Transverse colon (tissue), 4 donors: ENCODE data around the gene TMEM175. TPM values are rescaled to one million over a fixed set of nuclear protein-coding genes. Genes with fewer than 3 reads are reported as not detected.

Experiments
- DNase-seq: peaks from one replicate; pipeline ENCODE4 v3.0.0-alpha.2; 2019
- H3K27ac ChIP-seq, 4 donors: fragments of 200-600 bp; sonication (generic); 2 replicates each; pipeline ENCODE4 v1.5.1; 2016 to 2018; ENCODE audit warnings: inconsistent platforms in 4 of 4
- H3K27me3 ChIP-seq: fragments of 200-600 bp; sonication (generic); 2 replicates; pipeline ENCODE4 v1.5.1; 2017; ENCODE audit warnings: inconsistent platforms
- H3K36me3 ChIP-seq, 4 donors: fragments of 200-600 bp; sonication (generic); 2 replicates each; pipeline ENCODE4 v1.5.1; 2017 to 2019; ENCODE audit warnings: inconsistent platforms in 4 of 4
- H3K4me1 ChIP-seq, 4 donors: fragments of 200-600 bp; sonication (generic); 2 replicates each; pipeline ENCODE4 v1.5.1; 2017 to 2020; ENCODE audit warnings: inconsistent platforms in 4 of 4
- H3K4me3 ChIP-seq, 4 donors: fragments of 200-600 bp; sonication (generic); 1 replicate in 1 of 4; 2 replicates in 3 of 4; pipeline versions ENCODE4 v1.5.1 to v1.6.1; 2017 to 2019; ENCODE audit warnings: inconsistent platforms in 4 of 4
- H3K9me3 ChIP-seq, 2 donors: fragments of 200-600 bp; sonication (generic); 2 replicates each; pipeline ENCODE4 v1.5.1; 2017 to 2019; ENCODE audit warnings: inconsistent platforms in 2 of 2
- EP300 ChIP-seq: sonication (generic); formaldehyde crosslinking; IDR thresholded peaks from one replicate; pipeline ENCODE4 v1.6.1; 2017; ENCODE audit warnings: antibody characterized with exemption, low read depth
- POLR2A ChIP-seq: fragments of 450-650 bp; IDR thresholded peaks from one replicate; pipeline ENCODE4 v1.6.1; 2016; ENCODE audit warnings: antibody characterized with exemption, mild to moderate bottlenecking, moderate library complexity
- POLR2AphosphoS5 ChIP-seq, 3 donors: sonication (generic); formaldehyde crosslinking; IDR thresholded peaks; one replicate each; pipeline ENCODE4 v1.6.1; 2016; ENCODE audit warnings: antibody characterized with exemption in 3 of 3
- WGBS, 2 donors: methylation state at CpG; one replicate each; pipeline ENCODE4 v1.1.5; 2018; ENCODE audit warnings: low coverage in 1 of 2; 5-methylcytosine and 5-hydroxymethylcytosine counted together
- in situ Hi-C, 4 donors: fragments of 200-750 bp; cut with MboI; loops; one replicate each; pipeline versions ENCODE4 v1.15.0 to v1.15.1; 2017; ENCODE audit warnings: low sequenced_read_pairs in 3 of 4, low pct_ligation_motif_present in 1 of 4, low pct_unique_long_range_greater_than_20kb in 1 of 4
- intact Hi-C: fragments of 100-400 bp; cut with DNase I; formaldehyde crosslinking; loops from one replicate; pipeline ENCODE4 v1.15.1; 2023; ENCODE audit warnings: low total_unique reads
- total RNA-seq, 4 donors: library from RNA; depleted of rRNA; stranded (reverse); fragments of >200 nt; gene quantifications; one replicate each; pipeline ENCODE4 v1.1.0, GENCODE V29; 2016
- TF ChIP-seq, protein P1 (sequence below), 5 experiments: fragments of 200-600 bp in 3 of 5; fragments of 450-650 bp in 2 of 5; sonication (generic) in 3 of 5; IDR thresholded peaks; 1 replicate in 2 of 5; 2 replicates in 3 of 5; pipeline ENCODE4 v1.5.1; 2016 to 2017; ENCODE audit warnings: antibody characterized with exemption in 5 of 5, inconsistent platforms in 3 of 5, mild to moderate bottlenecking in 2 of 5, moderate library complexity in 1 of 5

The TMEM175 gene
- total RNA-seq, 4 donors from 2014 or later: 44.0 to 116 (median 50.5) TPM

DNA sequence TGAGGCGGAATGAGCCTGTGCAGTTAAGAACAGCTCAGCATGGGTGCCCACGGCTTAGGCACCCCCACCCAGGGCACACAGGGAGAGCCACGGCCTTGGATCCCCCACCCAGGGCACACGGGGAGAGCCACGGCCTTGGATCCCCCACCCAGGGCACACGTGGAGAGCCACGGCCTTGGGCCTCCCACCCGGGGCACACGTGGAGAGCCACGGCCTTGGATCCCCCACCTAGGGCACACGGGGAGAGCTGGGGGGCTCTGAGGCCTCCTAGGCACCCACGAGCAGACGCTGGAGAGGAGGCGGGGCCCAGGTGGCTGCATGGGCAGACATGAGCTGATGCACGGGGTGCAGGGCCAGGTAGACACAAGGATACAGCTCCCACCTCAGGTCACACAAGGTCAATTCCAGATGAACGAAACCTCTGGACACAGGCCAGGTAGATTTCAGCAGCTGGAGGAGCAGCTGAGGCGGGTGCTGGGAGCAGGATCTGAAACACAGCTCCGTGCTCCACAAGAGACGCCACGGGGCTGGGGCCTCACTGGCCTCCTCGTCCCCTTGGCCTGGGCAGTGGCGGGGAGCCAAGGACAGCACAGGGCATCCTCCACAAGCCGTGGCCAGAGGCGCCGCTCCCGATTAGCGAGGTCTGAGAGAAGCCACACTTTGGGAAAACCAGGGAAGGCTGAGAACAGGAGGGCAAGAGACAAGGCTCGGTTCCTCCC lies 30.9 kb upstream of the TMEM175 start:
- no peak for DNase-seq
- Histone ChIP-seq H3K36me3 (peaks cover 0 to 23% (median 0%) of the 10 kb centered on the region in 4 donors), H3K9me3 (no peaks in the 10 kb centered on the region), H3K4me1 (no peaks in the 10 kb centered on the region), H3K27me3 (no peaks in the 10 kb centered on the region), H3K4me3 (no peak overlapping the region), H3K27ac (no peak overlapping the region)
- intact Hi-C loops (no loop called here), in situ Hi-C loops (no loop called here)
- TF ChIP-seq POLR2AphosphoS5 (IDR thresholded peaks at IDR 0.05): no peak
- TF ChIP-seq POLR2A: no peak
- TF ChIP-seq EP300: no peak
- TF ChIP-seq, protein P1, sequence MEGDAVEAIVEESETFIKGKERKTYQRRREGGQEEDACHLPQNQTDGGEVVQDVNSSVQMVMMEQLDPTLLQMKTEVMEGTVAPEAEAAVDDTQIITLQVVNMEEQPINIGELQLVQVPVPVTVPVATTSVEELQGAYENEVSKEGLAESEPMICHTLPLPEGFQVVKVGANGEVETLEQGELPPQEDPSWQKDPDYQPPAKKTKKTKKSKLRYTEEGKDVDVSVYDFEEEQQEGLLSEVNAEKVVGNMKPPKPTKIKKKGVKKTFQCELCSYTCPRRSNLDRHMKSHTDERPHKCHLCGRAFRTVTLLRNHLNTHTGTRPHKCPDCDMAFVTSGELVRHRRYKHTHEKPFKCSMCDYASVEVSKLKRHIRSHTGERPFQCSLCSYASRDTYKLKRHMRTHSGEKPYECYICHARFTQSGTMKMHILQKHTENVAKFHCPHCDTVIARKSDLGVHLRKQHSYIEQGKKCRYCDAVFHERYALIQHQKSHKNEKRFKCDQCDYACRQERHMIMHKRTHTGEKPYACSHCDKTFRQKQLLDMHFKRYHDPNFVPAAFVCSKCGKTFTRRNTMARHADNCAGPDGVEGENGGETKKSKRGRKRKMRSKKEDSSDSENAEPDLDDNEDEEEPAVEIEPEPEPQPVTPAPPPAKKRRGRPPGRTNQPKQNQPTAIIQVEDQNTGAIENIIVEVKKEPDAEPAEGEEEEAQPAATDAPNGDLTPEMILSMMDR (IDR thresholded peaks at IDR 0.05): no peak
- 89% methylated on average over 28 of the region's 28 CpGs; no CpG with 5 or more reads in 1 of the 2 donors for WGBS, 2 donors

DNA sequence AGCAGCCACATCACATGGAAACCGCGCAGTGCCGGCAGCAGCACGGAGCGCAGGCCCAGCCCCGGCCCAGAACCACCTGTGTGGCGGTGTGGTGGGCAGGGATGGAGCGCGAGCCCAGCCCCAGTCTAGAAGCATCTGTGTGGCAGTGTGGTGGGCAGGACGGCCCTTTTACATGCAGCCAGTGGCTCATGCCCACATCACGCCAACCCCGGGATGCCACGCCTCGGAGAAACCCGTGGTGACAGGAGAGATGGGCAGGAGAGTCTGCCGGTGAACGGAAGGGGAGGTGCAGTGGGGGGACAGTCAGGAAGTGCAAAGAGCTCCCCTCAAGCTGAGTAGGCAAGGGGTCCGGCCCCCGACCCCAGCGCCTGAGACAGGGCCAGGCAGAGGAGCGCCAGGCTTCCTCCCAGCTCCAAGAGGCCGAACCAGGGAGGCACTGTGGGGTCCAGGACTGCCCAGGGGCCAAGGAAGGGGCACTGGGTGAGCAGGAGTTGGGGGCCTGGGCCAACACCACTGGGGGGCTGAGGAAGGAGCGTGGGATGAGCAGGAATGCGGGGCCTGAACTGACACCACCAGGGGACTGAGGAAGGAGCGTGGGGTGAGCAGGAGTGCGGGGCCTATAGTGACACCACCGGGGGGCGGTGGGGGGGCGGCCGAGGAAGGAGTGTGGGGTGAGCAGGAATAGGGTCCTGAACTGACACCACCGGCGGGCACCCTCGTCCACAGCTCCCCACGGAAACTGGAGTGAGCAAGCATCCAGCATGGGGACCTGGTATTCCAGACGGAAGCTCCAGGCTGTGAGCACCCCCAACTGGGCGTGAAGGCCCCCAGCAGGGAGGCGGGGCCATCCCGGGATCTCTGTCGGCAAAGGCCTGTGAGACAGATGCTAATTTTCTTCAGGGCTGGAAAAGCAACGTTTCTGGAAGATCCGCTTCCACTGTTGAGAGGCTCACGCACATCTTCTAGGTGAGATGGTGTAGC lies 28.9 kb upstream of the TMEM175 start:
- H3K27ac ChIP-seq: no peak overlapping the region
- in situ Hi-C loops: no loop called here
- H3K4me1 ChIP-seq: no peaks in the 10 kb centered on the region
- no peak for TF ChIP-seq EP300
- TF ChIP-seq, protein P1 (IDR thresholded peaks at IDR 0.05): no peak
- DNase-seq: no peak
- WGBS, 2 donors: 80 to 94% methylated on average over 1 to 42 of the region's 42 CpGs
- H3K36me3 ChIP-seq: peaks cover 0 to 12% (median 3%) of the 10 kb centered on the region in 4 donors
- no peak overlapping the region for H3K4me3 ChIP-seq
- H3K9me3 ChIP-seq: no peaks in the 10 kb centered on the region
- intact Hi-C loops: no loop called here
- H3K27me3 ChIP-seq: no peaks in the 10 kb centered on the region

DNA sequence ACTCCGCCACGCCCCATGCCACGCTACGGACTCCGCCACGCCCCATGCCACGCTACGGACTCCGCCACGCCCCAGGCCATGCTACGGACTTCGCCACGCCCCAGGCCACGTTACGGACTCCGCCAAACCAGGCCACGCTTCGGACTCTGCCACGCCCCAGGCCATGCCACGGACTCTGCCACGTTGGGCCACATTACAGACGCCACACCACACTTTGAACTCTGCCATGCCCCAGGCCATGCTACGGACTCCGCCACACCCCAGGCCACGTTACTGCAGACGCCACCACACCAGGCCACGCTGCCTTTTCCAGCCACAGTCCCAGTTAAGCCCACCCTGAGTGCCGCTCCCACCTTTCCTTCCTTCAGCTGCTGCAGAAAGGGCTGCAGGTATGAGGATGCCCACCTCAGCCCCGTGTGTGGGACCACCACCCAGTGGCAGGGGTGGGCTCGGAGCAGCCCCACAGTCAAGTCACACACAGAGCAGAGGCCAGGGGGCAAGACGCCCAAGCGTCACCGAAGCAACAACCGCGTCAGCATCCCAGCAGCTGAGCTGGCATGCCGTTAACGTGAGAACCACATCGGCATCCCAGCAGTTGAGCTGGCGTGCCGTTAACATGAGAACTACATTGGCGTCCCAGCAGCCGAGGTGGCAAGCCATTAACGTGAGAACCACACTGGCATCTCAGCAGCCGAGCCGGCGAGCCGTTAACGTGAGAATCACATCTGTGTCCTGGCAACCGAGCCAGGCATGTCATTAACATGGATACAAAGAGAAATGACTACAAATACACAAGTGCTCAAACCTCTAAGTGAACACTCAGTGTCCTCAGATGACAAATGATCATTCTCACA lies 26.5 kb upstream of the TMEM175 start:
- no peak for TF ChIP-seq POLR2A
- no peak for TF ChIP-seq EP300
- TF ChIP-seq POLR2AphosphoS5 (IDR thresholded peaks at IDR 0.05): no peak
- TF ChIP-seq, protein P1 (IDR thresholded peaks at IDR 0.05): no peak
- in situ Hi-C loops: no loop called here
- Histone ChIP-seq H3K27me3 (no peaks in the 10 kb centered on the region), H3K9me3 (no peaks in the 10 kb centered on the region), H3K4me1 (no peaks in the 10 kb centered on the region), H3K36me3 (peaks cover 0 to 12% (median 5%) of the 10 kb centered on the region in 4 donors), H3K27ac (no peak overlapping the region), H3K4me3 (no peak overlapping the region)
- DNase-seq: no peak
- 96% methylated on average over 21 to 48 of the region's 49 CpGs for WGBS, 2 donors
- intact Hi-C loops: no loop called here
